Measurements from ENCODE around the gene PRDM16.

Gene PRDM16

GRCh38 chr1:3459940-3460671 lies 391.1 kb downstream of the PRDM16 start:
- no peak overlapping the region for H3K4me3 ChIP-seq (ENCODE audit: low read depth, low read length)
- no peak for DNase-seq (ENCODE audit: low read depth)

GRCh38 chr1:3460672-3461131 lies 391.7 kb downstream of the PRDM16 start:
- no peak for DNase-seq (ENCODE audit: low read depth)
- H3K4me3 ChIP-seq (ENCODE audit: low read depth, low read length), result no peak overlapping the region

GRCh38 chr1:3461238-3461933 lies 392.4 kb downstream of the PRDM16 start:
- no peak for DNase-seq (ENCODE audit: low read depth)
- H3K4me3 ChIP-seq (ENCODE audit: low read depth, low read length), result no peak overlapping the region

DNA sequence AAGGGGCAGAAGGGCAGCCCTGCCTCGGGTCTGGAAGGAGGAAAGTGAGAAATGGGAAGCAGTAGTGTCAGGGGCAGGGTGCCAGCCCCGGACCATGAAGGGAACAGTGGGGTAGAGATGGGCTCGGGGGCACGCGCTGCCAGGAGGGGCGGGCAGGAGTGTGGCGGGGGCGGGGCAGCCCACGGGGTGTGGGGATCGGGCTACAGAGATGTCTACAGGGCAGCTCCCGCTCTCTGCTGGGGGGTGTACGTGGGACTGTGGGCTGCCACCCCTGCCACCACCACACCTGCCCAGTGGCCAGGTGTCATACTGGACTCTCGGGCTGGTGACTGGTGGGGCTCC lies 392.9 kb downstream of the PRDM16 start:
- H3K4me3 ChIP-seq (ENCODE audit: low read depth, low read length), result no peak overlapping the region
- no peak for DNase-seq (ENCODE audit: low read depth)

DNA sequence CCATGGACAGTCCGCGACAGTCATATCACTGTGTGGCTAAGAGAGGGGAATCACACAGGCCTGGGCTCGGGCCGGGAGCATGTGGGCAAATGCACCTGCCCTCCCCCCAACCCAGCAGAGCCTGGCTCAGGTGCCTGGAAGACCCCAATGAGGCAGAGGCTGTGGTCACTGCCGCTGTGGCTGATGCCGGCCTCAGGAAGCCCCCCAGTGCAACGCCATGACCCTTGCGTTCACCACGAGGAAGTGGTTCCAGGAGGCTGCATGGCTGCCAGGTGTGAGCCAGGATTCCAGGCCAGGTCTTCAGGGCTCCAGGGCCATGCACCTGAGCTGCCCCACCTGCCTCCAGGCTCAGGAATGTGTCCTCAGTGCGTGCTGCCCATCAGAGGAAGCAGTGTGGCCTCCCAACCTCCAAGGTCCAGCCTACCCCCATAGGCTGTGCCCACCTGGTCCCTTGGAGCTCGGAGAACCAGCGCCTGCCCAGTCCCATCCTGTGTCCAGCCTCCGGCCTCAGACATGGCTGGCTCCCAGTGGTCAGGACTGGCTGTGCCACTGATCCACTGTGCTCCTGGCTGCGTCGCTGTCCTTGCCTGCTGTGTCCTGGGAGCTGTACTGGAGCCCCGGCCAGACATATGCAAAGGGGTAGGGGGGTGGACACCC lies 393.5 kb downstream of the PRDM16 start:
- no peak for DNase-seq (ENCODE audit: low read depth)
- H3K4me3 ChIP-seq (ENCODE audit: low read depth, low read length), result no peak overlapping the region

- DNase-seq (ENCODE audit: low read depth), result no peak
- no peak overlapping the region for H3K4me3 ChIP-seq (ENCODE audit: low read depth, low read length)
These were observed 394.0 kb downstream of the PRDM16 start for GRCh38 chr1:3463013-3463385.

DNA sequence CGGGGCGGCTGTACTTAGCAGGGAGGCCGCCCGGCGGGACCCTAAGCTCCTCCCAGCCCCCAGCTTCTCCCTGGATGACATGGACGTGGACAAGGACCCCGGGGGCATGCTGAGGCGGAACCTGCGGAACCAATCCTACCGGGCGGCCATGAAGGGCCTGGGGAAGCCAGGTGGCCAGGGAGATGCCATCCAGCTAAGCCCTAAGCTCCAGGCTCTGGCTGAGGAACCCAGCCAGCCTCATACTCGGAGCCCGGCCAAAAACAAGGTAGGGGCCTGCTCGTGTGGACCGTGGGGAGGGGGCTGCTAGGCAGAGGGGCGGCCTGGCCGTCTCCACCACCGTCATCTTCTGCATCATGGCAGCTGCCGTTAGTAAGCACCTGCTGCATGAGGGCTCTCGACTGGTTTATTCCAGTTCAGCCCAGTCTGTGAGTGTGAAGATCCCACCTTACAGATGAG lies 394.4 kb downstream of the PRDM16 start:
- no peak for DNase-seq (ENCODE audit: low read depth)
- no peak overlapping the region for H3K4me3 ChIP-seq (ENCODE audit: low read depth, low read length)

- no peak for DNase-seq (ENCODE audit: low read depth)
- H3K4me3 ChIP-seq (ENCODE audit: low read depth, low read length), result no peak overlapping the region
These were observed 395.1 kb downstream of the PRDM16 start for GRCh38 chr1:3463891-3464648.

- DNase-seq (ENCODE audit: low read depth), result no peak
- H3K4me3 ChIP-seq (ENCODE audit: low read depth, low read length), result no peak overlapping the region
These were observed 395.6 kb downstream of the PRDM16 start for GRCh38 chr1:3464649-3465025.

GRCh38 chr1:3465091-3465934 lies 396.3 kb downstream of the PRDM16 start:
- no peak overlapping the region for H3K4me3 ChIP-seq (ENCODE audit: low read depth, low read length)

DNA sequence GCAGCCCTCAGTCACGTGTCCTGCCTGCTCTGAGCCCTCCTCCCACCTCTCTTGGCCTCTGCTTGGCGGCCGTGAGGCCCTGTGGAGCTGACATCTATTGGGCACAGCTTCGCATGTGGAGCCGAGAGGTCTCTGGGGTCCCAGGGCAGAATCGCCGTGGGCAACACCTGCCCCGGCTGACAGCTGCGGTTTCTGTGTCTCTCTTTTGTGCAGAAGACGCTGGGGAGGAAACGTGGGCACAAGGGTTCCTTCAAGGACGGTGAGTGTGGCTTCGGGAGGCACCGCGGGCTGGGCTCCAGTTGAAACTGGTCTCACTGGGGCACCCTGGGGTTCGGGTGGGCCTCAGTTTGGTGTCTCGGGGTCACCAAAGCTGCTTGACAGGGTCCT lies 396.9 kb downstream of the PRDM16 start:
- no peak for DNase-seq (ENCODE audit: low read depth)
- no peak overlapping the region for H3K4me3 ChIP-seq (ENCODE audit: low read depth, low read length)

More at GRCh38 chr1:3465091-3465934, 396.3 kb downstream of the PRDM16 start:
- no peak for DNase-seq (ENCODE audit: low read depth)

GRCh38 chr1:3466366-3467075 lies 397.5 kb downstream of the PRDM16 start:
- H3K4me3 ChIP-seq (ENCODE audit: low read depth, low read length), result no peak overlapping the region
- DNase-seq (ENCODE audit: low read depth), result no peak

- H3K4me3 ChIP-seq (ENCODE audit: low read depth, low read length), result no peak overlapping the region
- DNase-seq (ENCODE audit: low read depth), result no peak
These were observed 398.4 kb downstream of the PRDM16 start for GRCh38 chr1:3467096-3468036.

DNA sequence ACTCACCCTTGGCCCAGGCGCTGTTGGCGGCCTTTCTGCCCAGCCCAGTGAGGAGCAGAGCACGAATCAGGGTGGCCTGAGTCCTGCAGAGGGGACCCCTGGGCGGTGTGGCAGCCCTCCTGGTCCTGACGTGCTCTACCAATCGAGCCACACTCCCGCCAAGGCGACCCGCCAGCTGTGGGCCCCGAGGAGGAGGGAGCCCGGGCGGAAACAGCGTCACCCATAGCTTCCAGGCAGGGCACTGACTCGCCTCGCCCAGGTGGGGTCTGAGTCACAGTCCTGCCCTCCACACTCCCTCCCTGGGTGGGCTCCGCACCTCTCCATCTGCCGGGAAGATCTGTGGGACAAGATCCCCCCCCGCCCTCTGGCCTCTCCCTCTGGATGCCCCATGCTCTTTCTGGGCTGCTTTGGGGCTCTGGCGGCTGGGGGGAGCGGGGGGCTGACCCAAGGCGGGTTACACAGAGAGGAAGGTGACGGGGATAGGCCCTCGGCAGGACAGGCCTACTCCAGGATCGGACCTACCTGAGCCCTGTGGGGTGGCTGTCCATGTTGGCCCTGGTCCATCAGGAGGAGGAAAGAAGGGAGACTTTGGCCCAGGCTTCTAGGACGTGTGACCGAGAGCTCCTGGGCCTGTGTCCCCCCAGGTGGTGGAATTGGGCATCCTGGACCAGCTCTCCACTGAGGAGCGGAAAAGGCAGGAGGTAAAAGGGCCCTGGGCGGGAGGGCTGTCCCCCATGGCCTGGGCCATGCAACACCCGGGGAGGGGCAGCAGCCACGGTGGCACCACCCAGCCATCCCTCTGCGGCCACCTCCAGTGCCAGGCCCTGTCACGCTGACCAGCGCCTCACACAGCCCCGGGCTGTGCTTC lies 399.5 kb downstream of the PRDM16 start:
- DNase-seq (ENCODE audit: low read depth), result no peak
- no peak overlapping the region for H3K4me3 ChIP-seq (ENCODE audit: low read depth, low read length)

DNA sequence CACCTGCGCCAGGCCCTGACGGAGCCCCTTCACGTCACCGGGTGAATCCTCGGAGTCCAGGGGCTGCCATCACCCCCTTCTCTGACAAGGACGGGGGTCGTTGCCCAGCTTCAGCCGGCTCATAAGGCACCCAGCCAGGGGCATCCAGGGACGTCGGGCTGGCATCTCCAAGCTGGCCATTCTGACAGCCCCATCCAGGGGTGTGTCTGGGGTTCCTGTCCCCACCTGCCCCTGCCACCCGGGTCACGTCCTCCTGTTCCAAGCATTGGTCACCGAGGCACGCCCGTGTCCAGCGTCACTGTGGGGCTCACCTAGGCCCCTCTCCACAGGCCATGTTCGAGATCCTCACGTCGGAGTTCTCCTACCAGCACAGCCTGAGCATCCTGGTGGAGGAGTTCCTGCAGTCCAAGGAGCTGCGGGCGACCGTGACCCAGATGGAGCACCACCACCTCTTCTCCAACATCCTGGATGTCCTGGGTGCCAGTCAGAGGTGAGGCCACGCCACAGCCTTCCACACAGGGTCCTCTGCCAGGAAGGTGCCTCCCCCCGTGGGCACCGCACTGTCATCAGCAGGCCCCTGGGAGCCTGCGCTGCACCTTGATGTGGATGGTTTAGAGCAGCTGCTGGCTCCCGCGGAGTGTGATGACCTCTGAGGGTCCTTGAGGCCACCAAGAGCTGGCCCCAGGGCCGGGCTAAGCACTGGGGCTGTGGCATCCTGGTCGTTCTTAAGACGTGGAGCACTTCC lies 400.3 kb downstream of the PRDM16 start:
- DNase-seq (ENCODE audit: low read depth), result no peak

More for the DNA sequence above, 400.3 kb downstream of the PRDM16 start:
- no peak overlapping the region for H3K4me3 ChIP-seq (ENCODE audit: low read depth, low read length)
